Right renal cortex interstitium (tissue), 3 donors: ENCODE results near the gene PDE1C. TPM values are rescaled to one million over a fixed set of nuclear protein-coding genes. Genes with fewer than 3 reads are reported as not detected.
"Not testable (repeated sequence)": the region's sequence is repeated elsewhere in the genome, so short reads cannot be mapped to it uniquely, and the experiment has no call there.

Source experiments
- DNase-seq, 3 donors: peaks; one replicate each; pipeline ENCODE4 v3.0.0-alpha.2; 2013; ENCODE audit warnings: low read depth in 3 of 3, low spot score in 2 of 3
- polyA plus RNA-seq, 3 donors: library from polyadenylated mRNA; unstranded; fragments of 120-200 nt; gene quantifications; one replicate each; pipeline ENCODE4 v1.2.1, GENCODE V29; 2013; ENCODE audit not compliant: insufficient read length in 3 of 3

The PDE1C gene
- polyA plus RNA-seq, 3 donors, result 3.3 to 4.8 (median 4.4) TPM

- DNase-seq, result no peak
Observed at GRCh38 chr7:31858055-31858454, 212.2 kb downstream of the PDE1C start.

GRCh38 chr7:31857172-31857571, 213.0 kb downstream of the PDE1C start:
- DNase-seq, result no peak

- DNase-seq, result no peak
Observed at GRCh38 chr7:31856337-31856736, 213.9 kb downstream of the PDE1C start.

GRCh38 chr7:31855530-31855929, 214.7 kb downstream of the PDE1C start:
- DNase-seq, result no peak

- DNase-seq, result no peak
Observed at GRCh38 chr7:31853380-31853779, 216.8 kb downstream of the PDE1C start.

- DNase-seq, result no peak
Observed at GRCh38 chr7:31852462-31852861, 217.7 kb downstream of the PDE1C start.

GRCh38 chr7:31851119-31851518, 219.1 kb downstream of the PDE1C start:
- no peak for DNase-seq

- no peak for DNase-seq
Observed at GRCh38 chr7:31850601-31851000, 219.6 kb downstream of the PDE1C start.

GRCh38 chr7:31850066-31850465, 220.1 kb downstream of the PDE1C start:
- DNase-seq, result no peak

- peak; percentile 21 to 39 (median 33) for DNase-seq
Observed at GRCh38 chr7:31835471-31835870, 234.7 kb downstream of the PDE1C start.

GRCh38 chr7:31833625-31834024, 236.6 kb downstream of the PDE1C start:
- not testable (repeated sequence) for DNase-seq

- no peak for DNase-seq
Observed at GRCh38 chr7:31828520-31828919, 241.7 kb downstream of the PDE1C start.

GRCh38 chr7:31825576-31825975, 244.6 kb downstream of the PDE1C start:
- no peak for DNase-seq

- no peak for DNase-seq
Observed at GRCh38 chr7:31819031-31819430, 251.2 kb downstream of the PDE1C start.

GRCh38 chr7:31816810-31817209, 253.4 kb downstream of the PDE1C start:
- DNase-seq, result no peak

- DNase-seq, result no peak
Observed at GRCh38 chr7:31815796-31816195, 254.4 kb downstream of the PDE1C start.

GRCh38 chr7:31814187-31814586, 256.0 kb downstream of the PDE1C start:
- no peak for DNase-seq

- peak in 2 of 3 donors; percentile 3 to 10 for DNase-seq
Observed at GRCh38 chr7:31811650-31812461, 258.4 kb downstream of the PDE1C start.

- DNase-seq, result no peak
Observed at GRCh38 chr7:31805209-31805818, 264.9 kb downstream of the PDE1C start.

- DNase-seq, result no peak
Observed at GRCh38 chr7:31796375-31796774, 273.8 kb downstream of the PDE1C start.

GRCh38 chr7:31794851-31795344, 275.3 kb downstream of the PDE1C start:
- DNase-seq, result no peak

- no peak for DNase-seq
Observed at GRCh38 chr7:31791881-31792280, 278.3 kb downstream of the PDE1C start.
